GM23338 (cell line): ENCODE results near the gene MAP6D1. TPM values are rescaled to one million over a fixed set of nuclear protein-coding genes. Genes with fewer than 3 reads are reported as not detected.

Experiments
- ATAC-seq: fragments of 200-7000 bp; cut with Tn5 transposase; 3 replicates; pipeline ENCODE4 v1.9.1; 2020
- DNase-seq: peaks from one replicate; pipeline ENCODE4 v3.0.0-alpha.2; 2015; ENCODE audit warnings: low spot score
- H2AFZ ChIP-seq: fragments of 200-600 bp; sonication (generic); 2 replicates; pipeline ENCODE4 v1.8.0; 2016; ENCODE audit warnings: antibody characterized with exemption, mild to moderate bottlenecking, moderate library complexity
- H3F3A ChIP-seq: fragments of 200-600 bp; sonication (generic); replicated peaks from 2 replicates; pipeline ENCODE4 v1.8.0; 2017; ENCODE audit warnings: antibody characterized with exemption, mixed run types, low read depth
- H3K27ac ChIP-seq: fragments of 200-600 bp; sonication (generic); 2 replicates; pipeline ENCODE4 v1.6.1; 2016; ENCODE audit warnings: low read depth
- H3K27me3 ChIP-seq: fragments of 200-600 bp; sonication (generic); 2 replicates; pipeline ENCODE4 v1.8.0; 2016; ENCODE audit warnings: mild to moderate bottlenecking, mixed run types, moderate library complexity; ENCODE audit not compliant: insufficient read depth
- H3K36me3 ChIP-seq: fragments of 200-600 bp; sonication (generic); 2 replicates; pipeline ENCODE4 v1.8.0; 2016; ENCODE audit warnings: mild to moderate bottlenecking; ENCODE audit not compliant: insufficient read depth
- H3K4me1 ChIP-seq: fragments of 200-600 bp; sonication (generic); 2 replicates; pipeline ENCODE4 v1.8.0; 2016; ENCODE audit warnings: mild to moderate bottlenecking, moderate library complexity; ENCODE audit not compliant: insufficient read depth
- H3K4me2 ChIP-seq: fragments of 200-600 bp; sonication (generic); 2 replicates; pipeline ENCODE4 v1.7.1; 2017; ENCODE audit warnings: mixed run types
- H3K4me3 ChIP-seq: fragments of 200-600 bp; sonication (generic); 2 replicates; pipeline ENCODE4 v1.6.1; 2016; ENCODE audit warnings: mixed run types
- H3K79me2 ChIP-seq: fragments of 200-600 bp; sonication (generic); replicated peaks from 2 replicates; pipeline ENCODE4 v1.8.0; 2017; ENCODE audit warnings: mild to moderate bottlenecking; ENCODE audit not compliant: insufficient read depth
- H3K9me2 ChIP-seq: fragments of 200-600 bp; sonication (generic); 2 replicates; pipeline ENCODE4 v1.8.0; 2017; ENCODE audit not compliant: insufficient read depth
- H4K20me1 ChIP-seq: fragments of 200-600 bp; sonication (generic); replicated peaks from 2 replicates; pipeline ENCODE4 v1.8.0; 2017; ENCODE audit warnings: mild to moderate bottlenecking; ENCODE audit not compliant: insufficient read depth
- H3K27ac Mint-ChIP-seq: 2 replicates; pipeline ENCODE4 v1.8.0; 2020; ENCODE audit warnings: inconsistent platforms, mild to moderate bottlenecking, moderate library complexity, mixed read lengths
- H3K27me3 Mint-ChIP-seq: 3 replicates; pipeline ENCODE4 v1.8.0; 2022; ENCODE audit warnings: low read depth, mild to moderate bottlenecking, moderate library complexity, mixed read lengths, inconsistent platforms; ENCODE audit not compliant: insufficient read depth, poor library complexity
- H3K36me3 Mint-ChIP-seq: 3 replicates; pipeline ENCODE4 v1.8.0; 2021; ENCODE audit warnings: low read depth, mild to moderate bottlenecking, inconsistent platforms, moderate library complexity, mixed read lengths
- H3K4me1 Mint-ChIP-seq: 3 replicates; pipeline ENCODE4 v1.8.0; 2020; ENCODE audit warnings: mild to moderate bottlenecking, inconsistent platforms, mixed read lengths
- H3K4me3 Mint-ChIP-seq: 3 replicates; pipeline ENCODE4 v1.8.0; 2021; ENCODE audit warnings: moderate library complexity, mild to moderate bottlenecking, inconsistent platforms, mixed read lengths
- H3K9me3 Mint-ChIP-seq: 3 replicates; pipeline ENCODE4 v1.8.0; 2020; ENCODE audit warnings: moderate library complexity, mild to moderate bottlenecking, inconsistent platforms, mixed read lengths
- CREB1 ChIP-seq: fragments of 250-450 bp; sonication (Bioruptor Pico); IDR thresholded peaks from 2 replicates; pipeline ENCODE4 v1.5.0; 2020; ENCODE audit warnings: low read depth, mild to moderate bottlenecking, moderate library complexity
- EZH2 ChIP-seq: fragments of 200-600 bp; sonication (generic); IDR thresholded peaks from one replicate; pipeline ENCODE4 v1.8.0; 2017; ENCODE audit warnings: antibody characterized with exemption, mild to moderate bottlenecking, low read depth; ENCODE audit not compliant: unreplicated experiment
- EZH2phosphoT487 ChIP-seq: fragments of 200-600 bp; sonication (generic); IDR thresholded peaks from one replicate; pipeline ENCODE4 v1.8.1; 2018; ENCODE audit warnings: antibody characterized with exemption; ENCODE audit not compliant: unreplicated experiment
- JUNB ChIP-seq: IDR thresholded peaks from one replicate; pipeline ENCODE4 v1.6.1; 2016; ENCODE audit warnings: antibody characterized with exemption; ENCODE audit not compliant: unreplicated experiment
- NANOG ChIP-seq: IDR thresholded peaks from 2 replicates; pipeline ENCODE4 v1.6.1; 2016; ENCODE audit warnings: antibody characterized with exemption, borderline replicate concordance
- POLR2AphosphoS5 ChIP-seq: IDR thresholded peaks from 2 replicates; pipeline ENCODE4 v1.6.1; 2016; ENCODE audit warnings: antibody characterized with exemption, low read depth
- STAT1 ChIP-seq: IDR thresholded peaks from one replicate; pipeline ENCODE4 v1.6.1; 2016; ENCODE audit warnings: antibody characterized with exemption; ENCODE audit not compliant: unreplicated experiment
- ZNF114 ChIP-seq: fragments of 250-450 bp; sonication (Bioruptor Pico); IDR thresholded peaks from 2 replicates; pipeline ENCODE4 v1.5.0; 2020; ENCODE audit warnings: mild to moderate bottlenecking, moderate library complexity
- ZNF331 ChIP-seq: fragments of 250-450 bp; sonication (Bioruptor Pico); IDR thresholded peaks from 2 replicates; pipeline ENCODE4 v1.5.0; 2020; ENCODE audit warnings: low read depth, mild to moderate bottlenecking, moderate library complexity
- polyA plus RNA-seq: library from polyadenylated mRNA; unstranded; fragments of >200 nt; fragmentation: Nextera tagmentation; extraction: Ambion mirVana; gene quantifications from 2 replicates; pipeline ENCODE4 v1.2.1, GENCODE V29; 2016
- total RNA-seq: library from RNA; depleted of rRNA; stranded (reverse); fragments of >200 nt; shearing (Covaris generic); gene quantifications from 2 replicates; pipeline ENCODE4 v1.2.3, GENCODE V29; 2014
- TF ChIP-seq, protein P1 (sequence below): IDR thresholded peaks from 2 replicates; pipeline ENCODE4 v1.6.1; 2016; ENCODE audit warnings: antibody characterized with exemption
- TF ChIP-seq, protein P2 (sequence below): fragments of 250-450 bp; sonication (Bioruptor Pico); IDR thresholded peaks from 2 replicates; pipeline ENCODE4 v1.5.0; 2020; ENCODE audit warnings: mild to moderate bottlenecking, moderate library complexity
- TF ChIP-seq, protein P3 (sequence below): IDR thresholded peaks from one replicate; pipeline ENCODE4 v1.6.1; 2018; ENCODE audit warnings: antibody characterized with exemption; ENCODE audit not compliant: unreplicated experiment
- TF ChIP-seq, protein P4 (sequence below), 2 experiments: fragments of 200-600 bp in 1 of 2; sonication (generic) in 1 of 2; conservative IDR thresholded peaks; 2 replicates each; pipeline versions ENCODE4 v1.5.1 to v1.6.1; 2016 to 2017; ENCODE audit warnings: antibody characterized with exemption in 2 of 2, low read depth in 2 of 2, mild to moderate bottlenecking in 2 of 2, moderate library complexity in 1 of 2

Gene MAP6D1
- total and polyA plus RNA-seq, 2 experiments from 2014 or later: 2.6 to 8.2 TPM

DNA sequence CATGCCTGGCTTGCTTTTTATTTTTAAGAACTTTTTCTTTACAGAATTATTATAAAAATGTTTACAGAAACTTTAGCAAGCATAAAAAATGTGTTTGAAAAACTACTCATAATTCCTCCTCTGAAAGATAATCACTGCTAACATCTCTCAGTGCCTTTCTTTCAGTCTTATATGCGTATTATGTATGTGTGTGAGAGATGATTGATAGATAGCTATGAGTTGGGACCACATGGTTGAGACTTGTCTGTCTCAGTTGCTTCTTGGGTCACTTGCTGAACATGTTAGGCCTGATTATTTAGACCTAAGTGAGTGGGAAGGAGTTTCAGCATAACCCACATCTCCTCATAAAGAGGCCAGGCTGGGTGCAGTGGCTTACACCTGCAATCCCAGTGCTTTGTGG lies 11.1 kb downstream of the MAP6D1 start:
- no peak overlapping the region for H3K27ac Mint-ChIP-seq
- peaks cover 14% of the 10 kb centered on the region for H3K36me3 ChIP-seq
- H3K4me3 Mint-ChIP-seq: no peak overlapping the region
- peaks cover 51% of the 10 kb centered on the region for H3K36me3 Mint-ChIP-seq
- H3K4me3 ChIP-seq: no peak overlapping the region
- TF ChIP-seq ZNF331 (CRISPR knock-in tag): no peak
- TF ChIP-seq, protein P1, sequence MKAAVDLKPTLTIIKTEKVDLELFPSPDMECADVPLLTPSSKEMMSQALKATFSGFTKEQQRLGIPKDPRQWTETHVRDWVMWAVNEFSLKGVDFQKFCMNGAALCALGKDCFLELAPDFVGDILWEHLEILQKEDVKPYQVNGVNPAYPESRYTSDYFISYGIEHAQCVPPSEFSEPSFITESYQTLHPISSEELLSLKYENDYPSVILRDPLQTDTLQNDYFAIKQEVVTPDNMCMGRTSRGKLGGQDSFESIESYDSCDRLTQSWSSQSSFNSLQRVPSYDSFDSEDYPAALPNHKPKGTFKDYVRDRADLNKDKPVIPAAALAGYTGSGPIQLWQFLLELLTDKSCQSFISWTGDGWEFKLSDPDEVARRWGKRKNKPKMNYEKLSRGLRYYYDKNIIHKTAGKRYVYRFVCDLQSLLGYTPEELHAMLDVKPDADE: no peak
- TF ChIP-seq ZNF114 (CRISPR knock-in tag): no peak
- TF ChIP-seq, protein P2, sequence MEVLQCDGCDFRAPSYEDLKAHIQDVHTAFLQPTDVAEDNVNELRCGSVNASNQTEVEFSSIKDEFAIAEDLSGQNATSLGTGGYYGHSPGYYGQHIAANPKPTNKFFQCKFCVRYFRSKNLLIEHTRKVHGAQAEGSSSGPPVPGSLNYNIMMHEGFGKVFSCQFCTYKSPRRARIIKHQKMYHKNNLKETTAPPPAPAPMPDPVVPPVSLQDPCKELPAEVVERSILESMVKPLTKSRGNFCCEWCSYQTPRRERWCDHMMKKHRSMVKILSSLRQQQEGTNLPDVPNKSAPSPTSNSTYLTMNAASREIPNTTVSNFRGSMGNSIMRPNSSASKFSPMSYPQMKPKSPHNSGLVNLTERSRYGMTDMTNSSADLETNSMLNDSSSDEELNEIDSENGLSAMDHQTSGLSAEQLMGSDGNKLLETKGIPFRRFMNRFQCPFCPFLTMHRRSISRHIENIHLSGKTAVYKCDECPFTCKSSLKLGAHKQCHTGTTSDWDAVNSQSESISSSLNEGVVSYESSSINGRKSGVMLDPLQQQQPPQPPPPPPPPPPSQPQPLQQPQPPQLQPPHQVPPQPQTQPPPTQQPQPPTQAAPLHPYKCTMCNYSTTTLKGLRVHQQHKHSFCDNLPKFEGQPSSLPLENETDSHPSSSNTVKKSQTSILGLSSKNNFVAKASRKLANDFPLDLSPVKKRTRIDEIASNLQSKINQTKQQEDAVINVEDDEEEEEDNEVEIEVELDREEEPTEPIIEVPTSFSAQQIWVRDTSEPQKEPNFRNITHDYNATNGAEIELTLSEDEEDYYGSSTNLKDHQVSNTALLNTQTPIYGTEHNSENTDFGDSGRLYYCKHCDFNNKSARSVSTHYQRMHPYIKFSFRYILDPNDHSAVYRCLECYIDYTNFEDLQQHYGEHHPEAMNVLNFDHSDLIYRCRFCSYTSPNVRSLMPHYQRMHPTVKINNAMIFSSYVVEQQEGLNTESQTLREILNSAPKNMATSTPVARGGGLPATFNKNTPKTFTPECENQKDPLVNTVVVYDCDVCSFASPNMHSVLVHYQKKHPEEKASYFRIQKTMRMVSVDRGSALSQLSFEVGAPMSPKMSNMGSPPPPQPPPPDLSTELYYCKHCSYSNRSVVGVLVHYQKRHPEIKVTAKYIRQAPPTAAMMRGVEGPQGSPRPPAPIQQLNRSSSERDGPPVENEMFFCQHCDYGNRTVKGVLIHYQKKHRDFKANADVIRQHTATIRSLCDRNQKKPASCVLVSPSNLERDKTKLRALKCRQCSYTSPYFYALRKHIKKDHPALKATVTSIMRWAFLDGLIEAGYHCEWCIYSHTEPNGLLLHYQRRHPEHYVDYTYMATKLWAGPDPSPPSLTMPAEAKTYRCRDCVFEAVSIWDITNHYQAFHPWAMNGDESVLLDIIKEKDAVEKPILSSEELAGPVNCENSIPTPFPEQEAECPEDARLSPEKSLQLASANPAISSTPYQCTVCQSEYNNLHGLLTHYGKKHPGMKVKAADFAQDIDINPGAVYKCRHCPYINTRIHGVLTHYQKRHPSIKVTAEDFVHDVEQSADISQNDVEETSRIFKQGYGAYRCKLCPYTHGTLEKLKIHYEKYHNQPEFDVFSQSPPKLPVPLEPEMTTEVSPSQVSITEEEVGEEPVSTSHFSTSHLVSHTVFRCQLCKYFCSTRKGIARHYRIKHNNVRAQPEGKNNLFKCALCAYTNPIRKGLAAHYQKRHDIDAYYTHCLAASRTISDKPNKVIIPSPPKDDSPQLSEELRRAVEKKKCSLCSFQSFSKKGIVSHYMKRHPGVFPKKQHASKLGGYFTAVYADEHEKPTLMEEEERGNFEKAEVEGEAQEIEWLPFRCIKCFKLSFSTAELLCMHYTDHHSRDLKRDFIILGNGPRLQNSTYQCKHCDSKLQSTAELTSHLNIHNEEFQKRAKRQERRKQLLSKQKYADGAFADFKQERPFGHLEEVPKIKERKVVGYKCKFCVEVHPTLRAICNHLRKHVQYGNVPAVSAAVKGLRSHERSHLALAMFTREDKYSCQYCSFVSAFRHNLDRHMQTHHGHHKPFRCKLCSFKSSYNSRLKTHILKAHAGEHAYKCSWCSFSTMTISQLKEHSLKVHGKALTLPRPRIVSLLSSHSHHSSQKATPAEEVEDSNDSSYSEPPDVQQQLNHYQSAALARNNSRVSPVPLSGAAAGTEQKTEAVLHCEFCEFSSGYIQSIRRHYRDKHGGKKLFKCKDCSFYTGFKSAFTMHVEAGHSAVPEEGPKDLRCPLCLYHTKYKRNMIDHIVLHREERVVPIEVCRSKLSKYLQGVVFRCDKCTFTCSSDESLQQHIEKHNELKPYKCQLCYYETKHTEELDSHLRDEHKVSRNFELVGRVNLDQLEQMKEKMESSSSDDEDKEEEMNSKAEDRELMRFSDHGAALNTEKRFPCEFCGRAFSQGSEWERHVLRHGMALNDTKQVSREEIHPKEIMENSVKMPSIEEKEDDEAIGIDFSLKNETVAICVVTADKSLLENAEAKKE: no peak
- no peak for TF ChIP-seq EZH2phosphoT487
- no peak for TF ChIP-seq POLR2AphosphoS5
- no peak for TF ChIP-seq JUNB
- TF ChIP-seq, protein P3, sequence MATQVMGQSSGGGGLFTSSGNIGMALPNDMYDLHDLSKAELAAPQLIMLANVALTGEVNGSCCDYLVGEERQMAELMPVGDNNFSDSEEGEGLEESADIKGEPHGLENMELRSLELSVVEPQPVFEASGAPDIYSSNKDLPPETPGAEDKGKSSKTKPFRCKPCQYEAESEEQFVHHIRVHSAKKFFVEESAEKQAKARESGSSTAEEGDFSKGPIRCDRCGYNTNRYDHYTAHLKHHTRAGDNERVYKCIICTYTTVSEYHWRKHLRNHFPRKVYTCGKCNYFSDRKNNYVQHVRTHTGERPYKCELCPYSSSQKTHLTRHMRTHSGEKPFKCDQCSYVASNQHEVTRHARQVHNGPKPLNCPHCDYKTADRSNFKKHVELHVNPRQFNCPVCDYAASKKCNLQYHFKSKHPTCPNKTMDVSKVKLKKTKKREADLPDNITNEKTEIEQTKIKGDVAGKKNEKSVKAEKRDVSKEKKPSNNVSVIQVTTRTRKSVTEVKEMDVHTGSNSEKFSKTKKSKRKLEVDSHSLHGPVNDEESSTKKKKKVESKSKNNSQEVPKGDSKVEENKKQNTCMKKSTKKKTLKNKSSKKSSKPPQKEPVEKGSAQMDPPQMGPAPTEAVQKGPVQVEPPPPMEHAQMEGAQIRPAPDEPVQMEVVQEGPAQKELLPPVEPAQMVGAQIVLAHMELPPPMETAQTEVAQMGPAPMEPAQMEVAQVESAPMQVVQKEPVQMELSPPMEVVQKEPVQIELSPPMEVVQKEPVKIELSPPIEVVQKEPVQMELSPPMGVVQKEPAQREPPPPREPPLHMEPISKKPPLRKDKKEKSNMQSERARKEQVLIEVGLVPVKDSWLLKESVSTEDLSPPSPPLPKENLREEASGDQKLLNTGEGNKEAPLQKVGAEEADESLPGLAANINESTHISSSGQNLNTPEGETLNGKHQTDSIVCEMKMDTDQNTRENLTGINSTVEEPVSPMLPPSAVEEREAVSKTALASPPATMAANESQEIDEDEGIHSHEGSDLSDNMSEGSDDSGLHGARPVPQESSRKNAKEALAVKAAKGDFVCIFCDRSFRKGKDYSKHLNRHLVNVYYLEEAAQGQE: no peak
- no peak for TF ChIP-seq CREB1 (CRISPR knock-in tag)
- TF ChIP-seq, protein P4, sequence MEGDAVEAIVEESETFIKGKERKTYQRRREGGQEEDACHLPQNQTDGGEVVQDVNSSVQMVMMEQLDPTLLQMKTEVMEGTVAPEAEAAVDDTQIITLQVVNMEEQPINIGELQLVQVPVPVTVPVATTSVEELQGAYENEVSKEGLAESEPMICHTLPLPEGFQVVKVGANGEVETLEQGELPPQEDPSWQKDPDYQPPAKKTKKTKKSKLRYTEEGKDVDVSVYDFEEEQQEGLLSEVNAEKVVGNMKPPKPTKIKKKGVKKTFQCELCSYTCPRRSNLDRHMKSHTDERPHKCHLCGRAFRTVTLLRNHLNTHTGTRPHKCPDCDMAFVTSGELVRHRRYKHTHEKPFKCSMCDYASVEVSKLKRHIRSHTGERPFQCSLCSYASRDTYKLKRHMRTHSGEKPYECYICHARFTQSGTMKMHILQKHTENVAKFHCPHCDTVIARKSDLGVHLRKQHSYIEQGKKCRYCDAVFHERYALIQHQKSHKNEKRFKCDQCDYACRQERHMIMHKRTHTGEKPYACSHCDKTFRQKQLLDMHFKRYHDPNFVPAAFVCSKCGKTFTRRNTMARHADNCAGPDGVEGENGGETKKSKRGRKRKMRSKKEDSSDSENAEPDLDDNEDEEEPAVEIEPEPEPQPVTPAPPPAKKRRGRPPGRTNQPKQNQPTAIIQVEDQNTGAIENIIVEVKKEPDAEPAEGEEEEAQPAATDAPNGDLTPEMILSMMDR (conservative IDR thresholded peaks at IDR 0.05; ENCODE audit: low read depth in 2 of 2): no peak
- TF ChIP-seq STAT1: no peak
- no peak for TF ChIP-seq EZH2
- TF ChIP-seq NANOG: no peak
- no peak overlapping the region for H3K27ac ChIP-seq
- H3K4me1 Mint-ChIP-seq: no peaks in the 10 kb centered on the region
- H3K4me2 ChIP-seq: no peak overlapping the region
- H3K9me3 Mint-ChIP-seq: no peaks in the 10 kb centered on the region
- ATAC-seq (no peak), DNase-seq (no peak)
- no peaks in the 10 kb centered on the region; the same call in none of the 2 replicates for H4K20me1 ChIP-seq
- H3K27me3 Mint-ChIP-seq: peaks cover 11% of the 10 kb centered on the region
- H3K4me1 ChIP-seq: no peaks in the 10 kb centered on the region
- H3F3A ChIP-seq: no peaks in the 10 kb centered on the region; the same call in 1 of the 2 replicates
- H3K27me3 ChIP-seq: no peaks in the 10 kb centered on the region
- no peaks in the 10 kb centered on the region for H3K9me2 ChIP-seq
- H2AFZ ChIP-seq: no peak overlapping the region
- no peaks in the 10 kb centered on the region for H3K79me2 ChIP-seq
